ENCODE data around the gene SLCO2A1.

Gene SLCO2A1

DNA sequence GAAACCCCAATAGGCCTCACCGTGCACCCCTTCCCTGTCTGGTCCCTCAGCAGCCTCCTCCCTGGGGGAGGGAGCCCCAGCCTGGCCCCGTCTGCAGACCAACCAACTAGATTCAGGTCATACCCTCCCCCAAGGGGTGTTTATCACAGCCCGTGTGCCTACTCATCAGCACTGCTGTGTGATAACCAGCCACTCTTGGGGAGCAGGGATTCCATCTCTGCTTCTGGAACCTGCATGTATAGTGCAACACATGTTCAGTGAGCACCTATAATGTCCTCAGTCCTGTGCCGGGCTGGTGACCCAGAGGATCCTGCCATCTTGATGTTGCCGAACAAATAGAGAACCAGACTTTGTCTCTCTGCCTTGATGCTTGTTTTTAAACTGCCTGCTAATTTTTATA, 6.6 kb upstream of the SLCO2A1 start:
- TF ChIP-seq, protein P1, sequence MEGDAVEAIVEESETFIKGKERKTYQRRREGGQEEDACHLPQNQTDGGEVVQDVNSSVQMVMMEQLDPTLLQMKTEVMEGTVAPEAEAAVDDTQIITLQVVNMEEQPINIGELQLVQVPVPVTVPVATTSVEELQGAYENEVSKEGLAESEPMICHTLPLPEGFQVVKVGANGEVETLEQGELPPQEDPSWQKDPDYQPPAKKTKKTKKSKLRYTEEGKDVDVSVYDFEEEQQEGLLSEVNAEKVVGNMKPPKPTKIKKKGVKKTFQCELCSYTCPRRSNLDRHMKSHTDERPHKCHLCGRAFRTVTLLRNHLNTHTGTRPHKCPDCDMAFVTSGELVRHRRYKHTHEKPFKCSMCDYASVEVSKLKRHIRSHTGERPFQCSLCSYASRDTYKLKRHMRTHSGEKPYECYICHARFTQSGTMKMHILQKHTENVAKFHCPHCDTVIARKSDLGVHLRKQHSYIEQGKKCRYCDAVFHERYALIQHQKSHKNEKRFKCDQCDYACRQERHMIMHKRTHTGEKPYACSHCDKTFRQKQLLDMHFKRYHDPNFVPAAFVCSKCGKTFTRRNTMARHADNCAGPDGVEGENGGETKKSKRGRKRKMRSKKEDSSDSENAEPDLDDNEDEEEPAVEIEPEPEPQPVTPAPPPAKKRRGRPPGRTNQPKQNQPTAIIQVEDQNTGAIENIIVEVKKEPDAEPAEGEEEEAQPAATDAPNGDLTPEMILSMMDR (IDR thresholded peaks at IDR 0.05; ENCODE audit: control insufficient read depth, insufficient read depth, low read depth, low read length, missing control alignments), result no peak
- H3K4me3 ChIP-seq (ENCODE audit: control insufficient read depth, low read depth, low read length), result no peak overlapping the region
- no peak for DNase-seq (ENCODE audit: low read depth)

DNA sequence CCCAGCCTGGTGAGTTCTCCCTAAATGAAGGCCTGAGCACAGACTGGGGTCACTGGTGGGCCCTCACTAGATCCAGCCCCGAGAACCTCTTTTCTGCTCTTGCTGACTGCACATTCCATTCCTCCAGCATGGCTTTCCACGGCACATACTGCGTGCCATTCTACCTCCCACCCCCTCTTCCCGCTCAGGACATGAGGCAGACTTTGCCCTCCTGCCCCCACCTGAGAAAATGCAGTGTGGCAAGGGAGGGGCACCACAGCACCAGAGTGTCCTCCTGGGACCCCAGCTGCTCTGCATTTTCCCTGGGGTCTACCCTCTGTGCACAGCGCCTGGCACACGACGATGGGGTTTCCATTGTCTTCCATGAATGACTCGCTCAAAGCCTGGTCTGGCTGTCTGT, 6.1 kb upstream of the SLCO2A1 start:
- no peak for DNase-seq (ENCODE audit: low read depth)
- H3K4me3 ChIP-seq (ENCODE audit: control insufficient read depth, low read depth, low read length), result no peak overlapping the region
- TF ChIP-seq, protein P1 (IDR thresholded peaks at IDR 0.05; ENCODE audit: control insufficient read depth, insufficient read depth, low read depth, low read length, missing control alignments), result no peak

DNA sequence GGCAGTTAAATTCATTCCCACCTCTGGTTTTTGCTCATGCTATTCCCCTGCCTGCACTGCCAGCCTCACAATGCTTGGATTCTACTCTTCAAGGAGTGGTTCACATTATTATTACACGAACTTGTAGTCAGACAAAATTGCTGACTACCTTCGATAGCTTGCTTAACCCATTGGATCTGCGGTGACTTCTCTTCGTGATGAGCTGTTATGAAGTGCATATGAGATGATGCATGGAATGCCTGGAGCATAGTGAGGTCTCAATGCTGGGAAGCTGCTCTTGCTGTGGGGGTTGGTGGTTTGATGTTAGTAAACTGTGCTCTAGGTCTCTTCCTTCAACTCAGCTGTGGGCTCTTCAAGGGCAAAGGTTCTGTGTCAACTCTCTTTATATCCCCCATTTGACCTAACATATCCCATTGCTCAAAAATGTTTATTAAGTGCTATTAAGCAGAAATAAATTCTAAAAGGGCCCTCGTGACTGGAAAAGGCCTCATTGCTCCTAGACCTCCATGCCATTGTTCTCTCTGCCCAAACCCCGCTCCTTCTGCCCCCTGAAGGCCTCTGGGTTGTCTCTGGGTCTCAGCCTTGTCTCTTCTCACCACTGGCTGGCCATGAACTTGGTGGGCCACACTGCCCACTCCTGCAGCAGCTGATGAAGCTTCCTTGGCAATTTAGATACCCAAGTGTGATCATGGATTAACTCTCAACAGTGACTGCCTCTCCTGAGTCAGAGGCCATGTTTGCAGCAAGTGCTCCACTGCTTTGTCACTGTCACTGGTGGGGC, 4.5 kb upstream of the SLCO2A1 start:
- TF ChIP-seq, protein P1 (IDR thresholded peaks at IDR 0.05; ENCODE audit: control insufficient read depth, insufficient read depth, low read depth, low read length, missing control alignments), result no peak
- peak; percentile 25 for DNase-seq (ENCODE audit: low read depth)
- no peak overlapping the region for H3K4me3 ChIP-seq (ENCODE audit: control insufficient read depth, low read depth, low read length)

DNA sequence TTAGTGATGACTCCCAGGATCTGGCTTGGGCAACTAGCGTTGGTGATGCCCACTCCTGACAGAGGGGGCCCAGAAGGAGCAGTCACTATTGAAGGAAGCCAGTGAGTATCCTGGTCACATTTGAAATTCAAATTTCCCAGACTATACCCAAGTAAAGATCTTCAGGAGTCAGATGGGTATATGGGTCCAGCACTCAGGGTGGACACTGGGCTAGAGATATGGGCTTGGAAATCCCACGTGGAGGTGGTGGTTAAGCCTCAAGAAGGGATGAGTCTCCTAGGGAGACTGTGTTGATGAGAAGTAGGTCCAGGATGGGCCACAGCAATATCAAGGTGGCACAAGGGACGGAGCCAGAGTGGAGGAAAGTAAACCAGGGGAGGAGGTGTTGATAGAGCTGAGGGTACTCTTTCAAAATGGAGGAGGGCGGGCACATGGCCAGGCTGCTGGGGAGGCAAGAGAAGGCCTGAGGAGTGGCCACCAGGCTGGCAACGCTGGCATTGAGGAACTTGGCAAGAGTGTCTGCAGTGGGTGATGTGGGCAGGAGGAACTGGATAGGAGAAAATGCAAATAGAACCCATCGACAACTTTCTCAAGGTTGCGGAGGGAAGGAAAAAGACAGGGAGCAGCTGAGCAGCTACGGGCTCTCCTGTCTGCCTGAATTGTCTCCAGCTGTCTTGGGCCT, 3.7 kb upstream of the SLCO2A1 start:
- TF ChIP-seq, protein P1 (IDR thresholded peaks at IDR 0.05; ENCODE audit: control insufficient read depth, insufficient read depth, low read depth, low read length, missing control alignments), result no peak
- H3K4me3 ChIP-seq (ENCODE audit: control insufficient read depth, low read depth, low read length), result no peak overlapping the region
- DNase-seq (ENCODE audit: low read depth), result no peak

DNA sequence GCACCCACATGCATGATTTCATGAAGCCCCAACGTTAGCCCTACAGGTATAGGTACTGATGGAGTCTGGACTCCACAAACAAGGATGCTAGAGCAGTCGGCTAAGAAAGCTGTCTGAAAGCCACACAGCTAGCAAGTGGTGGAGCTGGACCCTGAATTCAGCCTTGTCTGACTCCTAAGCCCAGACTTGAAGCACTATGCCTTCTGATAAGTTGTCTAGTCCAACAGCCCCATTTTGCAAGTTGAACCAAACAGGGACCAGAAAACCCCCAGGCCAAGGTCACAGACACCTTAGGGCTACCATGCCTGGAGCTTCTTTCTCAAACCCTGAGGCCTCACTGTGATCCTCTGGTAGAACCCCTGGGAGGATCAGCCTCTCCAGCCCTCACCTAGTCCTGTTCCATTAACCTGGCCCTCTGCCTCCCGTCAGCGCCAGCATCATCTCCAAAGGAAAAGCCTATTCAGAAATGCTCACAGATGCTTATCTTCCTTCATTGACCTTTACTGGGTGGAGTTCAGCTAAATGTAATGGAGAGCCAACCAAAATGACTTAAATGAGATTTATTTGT, 1.7 kb upstream of the SLCO2A1 start:
- no peak for DNase-seq (ENCODE audit: low read depth)
- TF ChIP-seq, protein P1 (IDR thresholded peaks at IDR 0.05; ENCODE audit: control insufficient read depth, insufficient read depth, low read depth, low read length, missing control alignments), result no peak

DNA sequence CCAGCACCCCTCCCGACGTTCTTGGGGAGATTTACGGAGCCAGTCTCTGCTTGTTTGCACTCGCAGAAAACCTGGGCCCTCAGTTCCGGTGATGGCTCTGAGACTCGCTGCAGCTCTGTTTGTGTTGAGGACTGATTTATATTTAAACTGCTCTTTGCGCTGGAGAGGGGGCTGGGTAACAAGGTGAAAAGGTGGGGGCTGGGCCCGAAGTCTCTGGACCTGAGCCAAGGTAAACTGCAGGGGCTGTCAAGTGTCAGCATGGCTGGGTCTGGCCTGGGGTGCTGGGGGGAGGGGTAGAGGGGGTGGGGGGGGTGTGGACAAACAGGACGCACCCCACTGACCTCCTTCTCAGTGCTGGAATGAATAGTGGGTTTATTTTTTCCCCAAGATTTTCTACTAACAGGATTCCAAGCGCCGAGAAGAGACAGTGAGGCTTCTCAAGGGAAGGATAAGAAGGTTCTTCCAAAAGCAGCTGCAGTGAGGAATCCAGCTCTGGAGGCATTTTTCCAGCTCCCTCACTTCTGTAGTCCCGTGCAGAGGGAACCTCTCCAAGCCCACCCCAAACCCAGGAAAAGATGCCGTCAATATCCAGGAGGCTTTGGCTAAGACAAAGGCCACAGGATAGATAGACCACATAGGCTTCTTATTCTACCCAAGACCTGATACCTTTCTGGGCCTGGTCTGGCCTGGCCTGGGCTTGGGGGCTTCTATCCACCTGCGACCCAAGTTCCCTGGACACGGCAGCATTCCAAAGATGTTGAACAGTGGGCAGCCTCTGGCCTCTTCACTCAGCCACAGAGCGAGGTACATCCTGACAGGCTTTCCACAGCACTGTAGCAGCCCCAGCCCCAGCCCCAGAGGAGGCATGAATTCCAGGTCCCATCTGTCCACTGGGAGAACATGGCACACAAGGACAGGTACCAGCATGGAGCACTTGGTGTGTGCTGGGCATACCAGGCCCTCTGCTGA, 938 bp upstream of the SLCO2A1 start:
- H3K4me3 ChIP-seq (ENCODE audit: control insufficient read depth, low read depth, low read length), result peak overlapping the region; percentile 31
- TF ChIP-seq, protein P1 (IDR thresholded peaks at IDR 0.05; ENCODE audit: control insufficient read depth, insufficient read depth, low read depth, low read length, missing control alignments), result no peak
- DNase-seq (ENCODE audit: low read depth), result no peak

More for the DNA sequence above, 1.7 kb upstream of the SLCO2A1 start:
- no peak overlapping the region for H3K4me3 ChIP-seq (ENCODE audit: control insufficient read depth, low read depth, low read length)

Data from AG09309 (cell line).